ENCODE results near the gene NISCH. TPM values are rescaled to one million over a fixed set of nuclear protein-coding genes. Genes with fewer than 3 reads are reported as not detected.
A peak's percentile ranks its signal among the peaks of the same experiment; 100 is the strongest.

NISCH gene
- total and polyA plus RNA-seq, 2 donors (not counting 1 experiment from before 2014, with no cell fraction given), result 31.1 to 69.9 TPM

DNA sequence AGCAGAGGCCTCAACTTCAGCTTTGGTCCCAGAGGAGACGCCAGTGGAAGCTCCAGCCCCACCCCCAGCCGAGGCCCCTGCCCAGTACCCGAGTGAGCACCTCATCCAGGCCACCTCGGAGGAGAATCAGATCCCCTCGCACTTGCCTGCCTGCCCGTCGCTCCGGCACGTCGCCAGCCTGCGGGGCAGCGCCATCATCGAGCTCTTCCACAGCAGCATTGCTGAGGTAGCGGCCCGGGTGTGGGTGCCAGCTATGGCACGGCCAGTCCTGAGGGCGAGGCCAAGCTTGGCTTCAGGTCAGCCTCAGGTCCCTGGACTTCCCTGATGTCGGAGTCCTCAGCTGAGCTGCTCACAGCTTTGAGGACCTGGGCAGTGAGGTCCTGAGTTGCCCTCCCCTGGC, 34.0 kb downstream of the NISCH start:
- Histone ChIP-seq H3K4me1 (ENCODE audit: control insufficient read depth, extremely low read depth, insufficient read depth, low read length) (peaks cover 7% of the 10 kb centered on the region), H3K27ac (ENCODE audit: insufficient read depth, low read length) (no peak overlapping the region)

DNA sequence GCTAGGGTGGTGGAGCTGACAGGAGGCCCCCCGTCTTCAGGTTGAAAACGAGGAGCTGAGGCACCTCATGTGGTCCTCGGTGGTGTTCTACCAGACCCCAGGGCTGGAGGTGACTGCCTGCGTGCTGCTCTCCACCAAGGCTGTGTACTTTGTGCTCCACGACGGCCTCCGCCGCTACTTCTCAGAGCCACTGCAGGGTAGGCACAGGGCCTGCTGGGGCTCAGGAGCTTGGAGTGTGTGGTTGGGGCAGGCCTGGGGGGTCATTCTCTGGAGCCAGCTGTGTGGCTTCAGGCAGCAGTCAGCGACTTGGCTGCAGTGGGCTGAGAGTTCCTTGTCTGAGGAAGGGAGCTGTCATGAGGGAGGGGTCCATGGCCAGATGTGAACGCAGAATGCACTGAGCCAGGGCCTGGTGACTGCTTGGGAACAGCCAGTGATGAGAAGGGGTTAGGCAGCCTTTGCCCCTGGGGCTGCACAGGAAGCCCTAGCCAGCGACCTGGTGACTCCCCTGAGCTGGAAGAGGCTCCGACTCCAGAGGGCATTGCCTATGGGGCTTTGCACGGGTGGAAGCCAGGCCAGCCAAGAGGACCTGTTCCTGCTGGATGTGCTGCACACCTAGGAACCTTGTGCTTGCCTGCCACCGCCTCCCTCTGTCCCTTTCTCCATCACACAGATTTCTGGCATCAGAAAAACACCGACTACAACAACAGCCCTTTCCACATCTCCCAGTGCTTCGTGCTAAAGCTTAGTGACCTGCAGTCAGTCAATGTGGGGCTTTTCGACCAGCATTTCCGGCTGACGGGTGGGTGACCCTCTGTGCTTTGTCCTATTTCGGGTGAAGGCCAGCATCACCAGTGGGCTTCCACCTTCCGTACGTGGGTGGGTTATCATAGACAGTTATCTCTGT, 34.9 kb downstream of the NISCH start:
- H3K27ac ChIP-seq (ENCODE audit: insufficient read depth, low read length), result no peak overlapping the region
- H3K4me1 ChIP-seq (ENCODE audit: control insufficient read depth, extremely low read depth, insufficient read depth, low read length), result peaks cover 3% of the 10 kb centered on the region
- no peaks in the 10 kb centered on the region for H4K20me1 ChIP-seq (ENCODE audit: control insufficient read depth, extremely low read depth, insufficient read depth, low read length)
- no peak overlapping the region for H2AFZ ChIP-seq (ENCODE audit: low read length)
- H3K27me3 ChIP-seq (ENCODE audit: control insufficient read depth, insufficient read depth, low read length), result no peaks in the 10 kb centered on the region
- no peaks in the 10 kb centered on the region for H3K79me2 ChIP-seq (ENCODE audit: control insufficient read depth, insufficient read depth, low read length)
- no peak for DNase-seq (ENCODE audit: low read depth in 2 of 2)
- H3K9me3 ChIP-seq (ENCODE audit: control insufficient read depth, insufficient read depth, low read depth, low read length), result no peaks in the 10 kb centered on the region
- no peak overlapping the region for H3K4me3 ChIP-seq (replicated peaks in 1 of 4; ENCODE audit: control extremely low read depth in 1 of 4, insufficient read depth in 1 of 4, low read depth in 3 of 4, low read length in 4 of 4)
- peaks cover 52% of the 10 kb centered on the region for H3K36me3 ChIP-seq (ENCODE audit: control insufficient read depth, insufficient read depth, low read length)
- no peak overlapping the region for H3K9ac ChIP-seq (ENCODE audit: insufficient read depth, low read length)
- TF ChIP-seq EZH2 (IDR thresholded peaks at IDR 0.05; ENCODE audit: low read length, missing control alignments) (no peak), CTCF (conservative IDR thresholded peaks at IDR 0.05 in 1 of 2, IDR thresholded peaks at IDR 0.05 in 1 of 2; ENCODE audit: low read depth in 1 of 2, low read length in 2 of 2) (no peak)
- no peak overlapping the region for H3K4me2 ChIP-seq (ENCODE audit: extremely low read depth, insufficient read depth, low read length)

More for the DNA sequence above, 34.0 kb downstream of the NISCH start:
- Histone ChIP-seq H3K9me3 (ENCODE audit: control insufficient read depth, insufficient read depth, low read depth, low read length) (no peaks in the 10 kb centered on the region), H4K20me1 (ENCODE audit: control insufficient read depth, extremely low read depth, insufficient read depth, low read length) (no peaks in the 10 kb centered on the region), H3K4me2 (ENCODE audit: extremely low read depth, insufficient read depth, low read length) (no peak overlapping the region), H3K79me2 (ENCODE audit: control insufficient read depth, insufficient read depth, low read length) (no peaks in the 10 kb centered on the region), H3K27me3 (ENCODE audit: control insufficient read depth, insufficient read depth, low read length) (no peaks in the 10 kb centered on the region), H3K4me3 (replicated peaks in 1 of 4; ENCODE audit: control extremely low read depth in 1 of 4, insufficient read depth in 1 of 4, low read depth in 3 of 4, low read length in 4 of 4) (no peak overlapping the region), H2AFZ (ENCODE audit: low read length) (no peak overlapping the region), H3K9ac (ENCODE audit: insufficient read depth, low read length) (no peak overlapping the region), H3K36me3 (ENCODE audit: control insufficient read depth, insufficient read depth, low read length) (peaks cover 58% of the 10 kb centered on the region)
- no peak for TF ChIP-seq EZH2 (IDR thresholded peaks at IDR 0.05; ENCODE audit: low read length, missing control alignments)
- no peak for TF ChIP-seq CTCF (conservative IDR thresholded peaks at IDR 0.05 in 1 of 2, IDR thresholded peaks at IDR 0.05 in 1 of 2; ENCODE audit: low read depth in 1 of 2, low read length in 2 of 2)
- DNase-seq (ENCODE audit: low read depth in 2 of 2), result no peak

- Histone ChIP-seq H3K9me3 (ENCODE audit: control insufficient read depth, insufficient read depth, low read depth, low read length) (no peaks in the 10 kb centered on the region), H3K4me2 (ENCODE audit: extremely low read depth, insufficient read depth, low read length) (no peak overlapping the region), H2AFZ (ENCODE audit: low read length) (no peak overlapping the region), H3K27ac (ENCODE audit: insufficient read depth, low read length) (no peak overlapping the region), H3K27me3 (ENCODE audit: control insufficient read depth, insufficient read depth, low read length) (no peaks in the 10 kb centered on the region), H3K36me3 (ENCODE audit: control insufficient read depth, insufficient read depth, low read length) (peaks cover 48% of the 10 kb centered on the region), H3K9ac (ENCODE audit: insufficient read depth, low read length) (no peak overlapping the region), H4K20me1 (ENCODE audit: control insufficient read depth, extremely low read depth, insufficient read depth, low read length) (no peaks in the 10 kb centered on the region), H3K79me2 (ENCODE audit: control insufficient read depth, insufficient read depth, low read length) (no peaks in the 10 kb centered on the region), H3K4me3 (replicated peaks in 1 of 4; ENCODE audit: control extremely low read depth in 1 of 4, insufficient read depth in 1 of 4, low read depth in 3 of 4, low read length in 4 of 4) (no peak overlapping the region), H3K4me1 (ENCODE audit: control insufficient read depth, extremely low read depth, insufficient read depth, low read length) (peaks cover 9% of the 10 kb centered on the region)
- DNase-seq (ENCODE audit: low read depth in 2 of 2), result peak in 1 of 2 donors; percentile 53
- no peak for TF ChIP-seq CTCF (conservative IDR thresholded peaks at IDR 0.05 in 1 of 2, IDR thresholded peaks at IDR 0.05 in 1 of 2; ENCODE audit: low read depth in 1 of 2, low read length in 2 of 2)
- TF ChIP-seq EZH2 (IDR thresholded peaks at IDR 0.05; ENCODE audit: low read length, missing control alignments), result no peak
Observed at GRCh38 chr3:52490939-52491526, 35.6 kb downstream of the NISCH start.
